H1 (cell line): ENCODE measurements around the gene PAK6. TPM values are rescaled to one million over a fixed set of nuclear protein-coding genes. Genes with fewer than 3 reads are reported as not detected.

Source experiments
- CTCF ChIA-PET: fragments of 300-600 bp; sonication (Branson Sonifier 250); formaldehyde crosslinking; loops from one replicate; lab custom pipeline; 2021; ENCODE audit not compliant: partially characterized antibody; lab: Charles Lee
- POLR2A ChIA-PET: fragments of 300-600 bp; sonication (Branson Sonifier 250); formaldehyde crosslinking; loops from one replicate; lab custom pipeline; 2021; ENCODE audit warnings: inconsistent platforms; ENCODE audit not compliant: partially characterized antibody; lab: Charles Lee
- DNase-seq, 2 experiments: peaks; one replicate each; pipeline versions ENCODE4 v3.0.0 to v3.0.0-alpha.2; 2010 to 2022; ENCODE audit warnings: low spot score in 2 of 2, low read depth in 1 of 2, mixed read lengths in 1 of 2
- FAIRE-seq: peaks from 2 replicates; lab custom pipeline; 2011; peaks lifted over from hg19 to GRCh38; lab: Jason Lieb, UNC
- H2AFZ ChIP-seq: 2 replicates; pipeline ENCODE4 v1.8.1; 2012; ENCODE audit warnings: low read length, inconsistent platforms
- H2AK5ac ChIP-seq: 2 replicates; pipeline ENCODE4 v1.6.1; 2013; ENCODE audit warnings: low read depth, low read length
- H2BK120ac ChIP-seq: replicated peaks from 2 replicates; pipeline ENCODE3; 2013; ENCODE audit warnings: low read depth, low read length, inconsistent platforms
- H2BK12ac ChIP-seq: 2 replicates; pipeline ENCODE4 v1.6.1; 2013; ENCODE audit warnings: low read depth, low read length
- H2BK15ac ChIP-seq: 2 replicates; pipeline ENCODE4 v1.6.1; 2013; ENCODE audit warnings: low read length
- H2BK20ac ChIP-seq: 2 replicates; pipeline ENCODE4 v1.6.1; 2013; ENCODE audit warnings: low read length
- H2BK5ac ChIP-seq: 2 replicates; pipeline ENCODE4 v1.6.1; 2013; ENCODE audit warnings: low read depth, low read length
- H3K14ac ChIP-seq: 2 replicates; pipeline ENCODE4 v1.6.1; 2013; ENCODE audit warnings: inconsistent platforms; ENCODE audit not compliant: insufficient read length
- H3K18ac ChIP-seq: 2 replicates; pipeline ENCODE4 v1.6.1; 2013; ENCODE audit warnings: low read length; ENCODE audit errors: extremely low read depth
- H3K23ac ChIP-seq: 2 replicates; pipeline ENCODE4 v1.6.1; 2013; ENCODE audit warnings: inconsistent platforms; ENCODE audit not compliant: insufficient read length
- H3K23me2 ChIP-seq: 2 replicates; pipeline ENCODE4 v1.6.1; 2013; ENCODE audit warnings: low read depth, low read length
- H3K27ac ChIP-seq: 2 replicates; pipeline ENCODE4 v1.6.1; 2011; ENCODE audit warnings: low read depth, low read length, inconsistent platforms
- H3K27me3 ChIP-seq, 4 experiments: replicated peaks in 1 of 4; 1 replicate in 1 of 4; 2 replicates in 3 of 4; pipeline versions ENCODE4 v1.6.1 to v1.8.1; 2011 to 2013; ENCODE audit warnings: low read length in 3 of 4, mild to moderate bottlenecking in 3 of 4, inconsistent platforms in 2 of 4, mixed read lengths in 2 of 4, moderate library complexity in 1 of 4; ENCODE audit not compliant: control insufficient read depth in 3 of 4, insufficient read depth in 3 of 4; ENCODE audit errors: extremely low read depth in 1 of 4
- H3K36me3 ChIP-seq, 4 experiments: 2 replicates each; pipeline versions ENCODE4 v1.6.1 to v1.8.1; 2011 to 2013; ENCODE audit warnings: mild to moderate bottlenecking in 4 of 4, low read length in 3 of 4, moderate library complexity in 2 of 4, control low read depth in 1 of 4, inconsistent platforms in 1 of 4; ENCODE audit not compliant: insufficient read depth in 4 of 4, control insufficient read depth in 2 of 4
- H3K4ac ChIP-seq: replicated peaks from 2 replicates; pipeline ENCODE3; 2013; ENCODE audit warnings: low read length, low read depth, mixed read lengths, inconsistent platforms; ENCODE audit not compliant: insufficient read length
- H3K4me1 ChIP-seq, 4 experiments: replicated peaks in 1 of 4; 1 replicate in 1 of 4; 2 replicates in 3 of 4; pipeline versions ENCODE4 v1.6.1 to v1.8.1; 2011 to 2013; ENCODE audit warnings: low read length in 3 of 4, inconsistent platforms in 2 of 4, mixed read lengths in 1 of 4; ENCODE audit not compliant: insufficient read depth in 4 of 4, control insufficient read depth in 3 of 4
- H3K4me2 ChIP-seq, 2 experiments: 2 replicates each; pipeline versions ENCODE4 v1.6.1 to v1.8.1; 2011 to 2013; ENCODE audit warnings: low read depth in 2 of 2, low read length in 2 of 2, control low read depth in 1 of 2, inconsistent platforms in 1 of 2, mild to moderate bottlenecking in 1 of 2; ENCODE audit not compliant: insufficient read depth in 1 of 2
- H3K4me3 ChIP-seq, 4 experiments: fragments of 200-600, 300-600 bp in 1 of 4; sonication (generic), shearing (Covaris generic), sonication (Bioruptor Twin) in 1 of 4; 2 replicates each; pipeline versions ENCODE4 v1.5.1 to v1.8.1; 2011 to 2016; ENCODE audit warnings: low read length in 4 of 4, low read depth in 3 of 4, control low read depth in 2 of 4, inconsistent platforms in 2 of 4, mild to moderate bottlenecking in 2 of 4, mixed read lengths in 1 of 4, moderate library complexity in 1 of 4; ENCODE audit not compliant: insufficient read depth in 2 of 4; ENCODE audit errors: extremely low read depth in 1 of 4
- H3K56ac ChIP-seq: replicated peaks from 2 replicates; pipeline ENCODE3; 2013; ENCODE audit warnings: low read depth, mild to moderate bottlenecking, mixed read lengths, low read length, inconsistent platforms; ENCODE audit not compliant: insufficient read length
- H3K79me1 ChIP-seq: 2 replicates; pipeline ENCODE4 v1.6.1; 2013; ENCODE audit warnings: low read depth, low read length, control low read depth
- H3K79me2 ChIP-seq, 2 experiments: 2 replicates each; pipeline versions ENCODE4 v1.6.1 to v1.8.1; 2012 to 2013; ENCODE audit warnings: low read length in 2 of 2, mild to moderate bottlenecking in 2 of 2, inconsistent platforms in 1 of 2; ENCODE audit not compliant: insufficient read depth in 2 of 2, control insufficient read depth in 1 of 2
- H3K9ac ChIP-seq, 4 experiments: replicated peaks in 1 of 4; 1 replicate in 1 of 4; 2 replicates in 3 of 4; pipeline versions ENCODE4 v1.6.1 to v1.8.1; 2011 to 2013; ENCODE audit warnings: low read depth in 3 of 4, low read length in 3 of 4, control low read depth in 2 of 4, mild to moderate bottlenecking in 2 of 4, moderate library complexity in 2 of 4, inconsistent platforms in 1 of 4; ENCODE audit errors: extremely low read depth in 1 of 4
- H3K9me3 ChIP-seq, 2 experiments: 2 replicates each; pipeline versions ENCODE4 v1.6.1 to v1.8.1; 2012 to 2013; ENCODE audit warnings: mild to moderate bottlenecking in 2 of 2, moderate library complexity in 2 of 2, control low read depth in 1 of 2, inconsistent platforms in 1 of 2, low read depth in 1 of 2, low read length in 1 of 2, mixed read lengths in 1 of 2; ENCODE audit not compliant: insufficient read depth in 2 of 2
- H4K20me1 ChIP-seq, 2 experiments: replicated peaks in 1 of 2; 2 replicates each; pipeline versions ENCODE3 to v1.8.1; 2011 to 2013; ENCODE audit warnings: inconsistent platforms in 2 of 2, low read length in 2 of 2, mild to moderate bottlenecking in 1 of 2; ENCODE audit not compliant: insufficient read depth in 2 of 2, control insufficient read depth in 1 of 2
- H4K5ac ChIP-seq: 2 replicates; pipeline ENCODE4 v1.6.1; 2013; ENCODE audit warnings: low read length, low read depth, mixed read lengths, inconsistent platforms; ENCODE audit not compliant: insufficient read length
- H4K8ac ChIP-seq: 2 replicates; pipeline ENCODE4 v1.8.0; 2013; ENCODE audit warnings: mild to moderate bottlenecking, moderate library complexity, low read length, inconsistent platforms; ENCODE audit not compliant: insufficient read depth; ENCODE audit errors: extremely low read depth
- H4K91ac ChIP-seq: replicated peaks from 2 replicates; pipeline ENCODE3; 2013; ENCODE audit warnings: low read length, mixed read lengths, inconsistent platforms; ENCODE audit not compliant: insufficient read length
- ATF3 ChIP-seq: IDR thresholded peaks from 2 replicates; pipeline ENCODE4 v1.6.1; 2011; ENCODE audit warnings: low read depth, mild to moderate bottlenecking, low read length; ENCODE audit not compliant: insufficient read depth
- BCL11A ChIP-seq, 2 experiments: IDR thresholded peaks; one replicate each; pipeline ENCODE4 v1.6.1; 2011; ENCODE audit warnings: low read depth in 2 of 2, low read length in 2 of 2, mild to moderate bottlenecking in 2 of 2
- CEBPB ChIP-seq: IDR thresholded peaks from 2 replicates; pipeline ENCODE4 v1.6.1; 2012; ENCODE audit warnings: low read depth, low read length
- CREB1 ChIP-seq: IDR thresholded peaks from 2 replicates; pipeline ENCODE4 v1.6.1; 2012; ENCODE audit warnings: inconsistent platforms
- CTCF ChIP-seq, 3 experiments: IDR thresholded peaks; 1 replicate in 2 of 3; 2 replicates in 1 of 3; pipeline versions ENCODE4 v1.5.1 to v1.6.1; 2011; ENCODE audit warnings: low read length in 3 of 3, mild to moderate bottlenecking in 3 of 3, inconsistent platforms in 2 of 3, low read depth in 1 of 3, moderate library complexity in 1 of 3; ENCODE audit not compliant: insufficient read depth in 1 of 3; ENCODE audit errors: control extremely low read depth in 1 of 3
- HDAC2 ChIP-seq, 2 experiments: fragments of 300-600 bp in 1 of 2; sonication (generic) in 1 of 2; IDR thresholded peaks; 2 replicates each; pipeline ENCODE4 v1.6.1; 2011 to 2012; ENCODE audit warnings: low read depth in 2 of 2, low read length in 2 of 2, mild to moderate bottlenecking in 2 of 2, moderate library complexity in 2 of 2, borderline replicate concordance in 1 of 2, inconsistent platforms in 1 of 2
- JUND ChIP-seq: IDR thresholded peaks from 2 replicates; pipeline ENCODE4 v1.6.1; 2011; ENCODE audit warnings: mild to moderate bottlenecking, improper control_type of control experiment, low read length
- KDM4A ChIP-seq: IDR thresholded peaks from one replicate; pipeline ENCODE4 v1.7.1; 2012; ENCODE audit warnings: low read depth, mild to moderate bottlenecking, moderate library complexity, low read length, inconsistent platforms; ENCODE audit not compliant: severe bottlenecking
- NANOG ChIP-seq: IDR thresholded peaks from 2 replicates; pipeline ENCODE4 v1.6.1; 2011; ENCODE audit warnings: low read length, low read depth, mild to moderate bottlenecking, inconsistent platforms; ENCODE audit not compliant: insufficient read depth, poor library complexity, severe bottlenecking
- RNF2 ChIP-seq: fragments of 200-900, 300-1000 bp; sonication (generic); IDR thresholded peaks from 2 replicates; pipeline ENCODE4 v1.7.1; 2016; ENCODE audit warnings: borderline replicate concordance, low read depth, mild to moderate bottlenecking, antibody characterized with exemption, low read length; ENCODE audit not compliant: poor library complexity, severe bottlenecking; ENCODE audit errors: missing control alignments
- WGBS, 2 experiments: shearing (Covaris generic) in 1 of 2; methylation state at CpG; one replicate each; pipeline versions ENCODE4 v1.1.6 to v1.1.7; 2013 to 2015; ENCODE audit warnings: low lambda C conversion rate in 2 of 2, mixed read lengths in 2 of 2, inconsistent platforms in 1 of 2, low coverage in 1 of 2, missing lambda C conversion rate in 1 of 2; ENCODE audit not compliant: insufficient replicate concordance in 2 of 2, insufficient coverage in 1 of 2, insufficient read length in 1 of 2; ENCODE audit errors: extremely low coverage in 1 of 2, missing lambda C conversion rate in 1 of 2; 5-methylcytosine and 5-hydroxymethylcytosine counted together
- polyA plus RNA-seq, 7 experiments: library from polyadenylated mRNA; depleted of rRNA in 3 of 7; stranded (reverse) in 5 of 7; unstranded in 2 of 7; fragments of >200 nt in 5 of 7; fragments of 200-250 nt in 2 of 7; gene quantifications; 1 replicate in 5 of 7; 2 replicates in 1 of 7; 4 replicates in 1 of 7; pipeline versions ENCODE4 v1.2.1 to v1.2.3, GENCODE V29; 2011 to 2013; ENCODE audit warnings: missing spikeins in 2 of 7, mixed read lengths in 2 of 7
- total RNA-seq: library from RNA; stranded (reverse); fragmentation: NEBNext Ultra II Directional; extraction: Animal tissue kit (Norgen Biotek cat#: 25700); gene quantifications from 2 replicates; pipeline ENCODE4 v1.2.1, GENCODE V29; 2021

The PAK6 gene
- total and polyA plus RNA-seq, 2 of the 8 experiments (the other 6 are each of a cell fraction or from before 2014, with no cell fraction given), result 6.9 to 9.4 TPM

- Histone ChIP-seq H3K36me3 (peaks cover 5 to 39% (median 11%) of the 10 kb centered on the region in 4 experiments; a peak in 5 of 8 replicates), H3K4ac (no peak overlapping the region), H3K79me1 (no peaks in the 10 kb centered on the region; the same call in 1 of the 2 replicates), H4K8ac (no peak overlapping the region), H3K56ac (no peak overlapping the region), H4K20me1 (peaks cover 0 to 2% of the 10 kb centered on the region in 2 experiments), H3K18ac (no peak overlapping the region), H3K27me3 (no peaks in the 10 kb centered on the region), H4K91ac (no peak overlapping the region), H3K4me1 (no peaks in the 10 kb centered on the region), H2AFZ (no peak overlapping the region), H3K79me2 (no peaks in the 10 kb centered on the region), H2BK5ac (no peak overlapping the region), H3K27ac (no peak overlapping the region), H3K23ac (no peak overlapping the region), H2BK15ac (no peak overlapping the region), H3K9me3 (no peaks in the 10 kb centered on the region), H3K4me2 (no peak overlapping the region), H3K14ac (no peak overlapping the region), H2BK12ac (no peak overlapping the region), H3K4me3 (no peak overlapping the region), H3K9ac (no peak overlapping the region), H3K23me2 (no peaks in the 10 kb centered on the region), H2BK20ac (no peak overlapping the region), H4K5ac (no peak overlapping the region), H2AK5ac (no peak overlapping the region), H2BK120ac (no peak overlapping the region)
- ChIA-PET CTCF (interaction anchor here (0.6 to 46.3 kb wide), 8 partner anchors 11 to 90 kb away, joined by 3 to 1340 read pairs (median 5); no protein-coding TSS in a partner anchor), POLR2A (interaction anchor here (0.6 to 2.7 kb wide), 8 partner anchors 9 to 154 kb away, joined by 3 to 17 read pairs (median 3); partner anchors contain the start of genes KNSTRN and PAK6)
- WGBS, 2 experiments, result 90% methylated on average over 5 of the region's 5 CpGs; no CpG with 5 or more reads in 1 of the 2 experiments
- DNase-seq, result no peak
- no peak for FAIRE-seq
- no peak for TF ChIP-seq NANOG
- no peak for TF ChIP-seq JUND
- no peak for TF ChIP-seq KDM4A
- TF ChIP-seq ATF3, result no peak
- TF ChIP-seq CTCF (IDR thresholded peaks at IDR 0.05; ENCODE audit: control extremely low read depth in 1 of 3, insufficient read depth in 1 of 3, low read depth in 1 of 3, low read length in 3 of 3), result no peak
- TF ChIP-seq CREB1, result no peak
- TF ChIP-seq BCL11A (IDR thresholded peaks at IDR 0.05; ENCODE audit: low read depth in 2 of 2, low read length in 2 of 2), result no peak
- TF ChIP-seq RNF2, result no peak
- TF ChIP-seq CEBPB, result no peak
- TF ChIP-seq HDAC2 (IDR thresholded peaks at IDR 0.05; ENCODE audit: borderline replicate concordance in 1 of 2, low read depth in 2 of 2, low read length in 2 of 2), result no peak
Observed at GRCh38 chr15:40229316-40229715, 9.5 kb upstream of the PAK6 start.
